ENCODE results near the gene CLIC5.

DNA sequence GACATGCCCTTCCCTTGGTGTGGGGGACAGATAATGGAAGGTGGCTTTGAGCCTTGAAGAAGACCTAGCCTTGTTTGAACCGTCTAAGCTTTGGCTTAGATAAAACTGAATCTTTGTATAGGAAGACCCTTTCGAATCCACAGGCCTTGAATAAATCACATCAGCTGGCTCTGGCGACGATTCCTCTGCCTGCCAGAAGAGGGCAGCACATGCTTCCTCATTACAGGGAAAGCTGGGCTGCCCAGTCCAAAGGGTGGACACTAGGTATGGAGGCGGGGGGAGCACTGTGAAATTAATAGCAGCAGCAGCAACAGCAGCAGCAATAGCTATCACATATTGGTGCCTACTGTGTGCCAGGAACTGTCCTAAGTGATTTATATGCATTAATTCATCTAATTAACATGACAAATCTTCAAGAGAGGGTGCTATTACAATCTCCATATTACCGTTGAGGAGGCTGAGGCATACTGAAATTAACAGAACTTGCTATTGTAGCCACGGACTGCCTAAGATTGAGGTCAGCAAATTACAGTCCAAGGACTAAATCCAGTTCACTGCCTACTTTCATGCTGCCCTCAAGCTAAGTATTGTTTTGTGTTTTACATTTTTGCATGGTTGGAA lies 85.1 kb downstream of the CLIC5 start:
- TF ChIP-seq YY1 (IDR thresholded peaks at IDR 0.05; ENCODE audit: low read depth) (no peak), EP300 (IDR thresholded peaks at IDR 0.05; ENCODE audit: borderline replicate concordance) (no peak), TAF1 (IDR thresholded peaks at IDR 0.05; ENCODE audit: low read depth) (no peak), TCF12 (IDR thresholded peaks at IDR 0.05; ENCODE audit: low read depth) (no peak), CEBPB (IDR thresholded peaks at IDR 0.05) (no peak), RAD21 (IDR thresholded peaks at IDR 0.05; ENCODE audit: low read depth) (peak; percentile 95), TEAD4 (IDR thresholded peaks at IDR 0.05) (no peak)
- TF ChIP-seq, protein P1, sequence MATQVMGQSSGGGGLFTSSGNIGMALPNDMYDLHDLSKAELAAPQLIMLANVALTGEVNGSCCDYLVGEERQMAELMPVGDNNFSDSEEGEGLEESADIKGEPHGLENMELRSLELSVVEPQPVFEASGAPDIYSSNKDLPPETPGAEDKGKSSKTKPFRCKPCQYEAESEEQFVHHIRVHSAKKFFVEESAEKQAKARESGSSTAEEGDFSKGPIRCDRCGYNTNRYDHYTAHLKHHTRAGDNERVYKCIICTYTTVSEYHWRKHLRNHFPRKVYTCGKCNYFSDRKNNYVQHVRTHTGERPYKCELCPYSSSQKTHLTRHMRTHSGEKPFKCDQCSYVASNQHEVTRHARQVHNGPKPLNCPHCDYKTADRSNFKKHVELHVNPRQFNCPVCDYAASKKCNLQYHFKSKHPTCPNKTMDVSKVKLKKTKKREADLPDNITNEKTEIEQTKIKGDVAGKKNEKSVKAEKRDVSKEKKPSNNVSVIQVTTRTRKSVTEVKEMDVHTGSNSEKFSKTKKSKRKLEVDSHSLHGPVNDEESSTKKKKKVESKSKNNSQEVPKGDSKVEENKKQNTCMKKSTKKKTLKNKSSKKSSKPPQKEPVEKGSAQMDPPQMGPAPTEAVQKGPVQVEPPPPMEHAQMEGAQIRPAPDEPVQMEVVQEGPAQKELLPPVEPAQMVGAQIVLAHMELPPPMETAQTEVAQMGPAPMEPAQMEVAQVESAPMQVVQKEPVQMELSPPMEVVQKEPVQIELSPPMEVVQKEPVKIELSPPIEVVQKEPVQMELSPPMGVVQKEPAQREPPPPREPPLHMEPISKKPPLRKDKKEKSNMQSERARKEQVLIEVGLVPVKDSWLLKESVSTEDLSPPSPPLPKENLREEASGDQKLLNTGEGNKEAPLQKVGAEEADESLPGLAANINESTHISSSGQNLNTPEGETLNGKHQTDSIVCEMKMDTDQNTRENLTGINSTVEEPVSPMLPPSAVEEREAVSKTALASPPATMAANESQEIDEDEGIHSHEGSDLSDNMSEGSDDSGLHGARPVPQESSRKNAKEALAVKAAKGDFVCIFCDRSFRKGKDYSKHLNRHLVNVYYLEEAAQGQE (IDR thresholded peaks at IDR 0.05; ENCODE audit: low read depth): no peak
- TF ChIP-seq, protein P2, sequence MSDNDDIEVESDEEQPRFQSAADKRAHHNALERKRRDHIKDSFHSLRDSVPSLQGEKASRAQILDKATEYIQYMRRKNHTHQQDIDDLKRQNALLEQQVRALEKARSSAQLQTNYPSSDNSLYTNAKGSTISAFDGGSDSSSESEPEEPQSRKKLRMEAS (IDR thresholded peaks at IDR 0.05): no peak
